ENCODE data around the gene ZNF385A.
A peak's percentile ranks its signal among the peaks of the same experiment; 100 is the strongest.
"Not testable (repeated sequence)": the region's sequence is repeated elsewhere in the genome, so short reads cannot be mapped to it uniquely, and the experiment has no call there.

ZNF385A gene

GRCh38 chr12:54325442-54326109, 59.0 kb downstream of the ZNF385A start:
- DNase-seq (ENCODE audit: low spot score), result not testable (repeated sequence)

DNA sequence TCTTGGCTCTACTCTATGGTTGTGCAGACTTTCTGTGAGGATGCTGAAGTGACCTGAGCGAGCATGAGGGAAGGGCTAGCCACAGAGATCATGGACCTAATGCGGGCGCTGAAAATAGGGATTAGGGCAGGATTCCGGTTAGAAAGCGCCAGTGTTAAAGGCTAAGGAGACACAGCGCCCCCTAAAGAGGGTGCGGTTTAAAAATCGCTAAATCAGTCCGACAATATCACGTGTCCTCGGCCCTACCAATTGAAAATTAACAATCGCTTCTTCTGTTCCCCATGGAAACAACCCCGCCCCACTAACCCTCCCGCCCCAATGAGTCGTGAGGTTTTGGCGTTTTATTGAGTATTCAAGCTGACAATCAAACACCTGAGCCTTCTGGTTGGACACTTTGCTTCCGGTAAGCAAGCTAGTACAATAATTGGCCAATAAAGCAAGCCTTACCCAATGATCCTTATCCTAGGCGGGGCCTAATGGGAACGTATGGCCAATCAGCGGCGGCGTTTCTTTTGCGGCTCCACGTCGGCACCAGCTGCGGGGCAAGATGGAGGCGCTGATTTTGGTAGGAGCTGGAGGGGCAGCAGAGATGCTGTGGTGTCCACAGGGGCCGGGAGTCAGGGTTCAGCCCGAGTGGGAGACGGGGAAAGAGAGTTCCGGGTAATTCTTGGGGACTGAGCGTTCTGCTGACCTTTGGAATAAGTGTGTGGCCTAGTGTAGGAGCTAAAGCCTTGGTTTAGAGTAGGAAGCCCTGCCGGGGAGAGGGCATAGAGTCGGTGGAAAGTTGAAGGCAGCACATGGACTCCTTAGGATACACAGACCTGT, 59.7 kb downstream of the ZNF385A start, which contains the start of gene COPZ1:
COPZ1 (plus strand) TSS at position 515 of the 825 bp plus-strand sequence; CDS start at position 548, 33 bp downstream.
- DNase-seq (ENCODE audit: low spot score), result peak; percentile 92

DNA sequence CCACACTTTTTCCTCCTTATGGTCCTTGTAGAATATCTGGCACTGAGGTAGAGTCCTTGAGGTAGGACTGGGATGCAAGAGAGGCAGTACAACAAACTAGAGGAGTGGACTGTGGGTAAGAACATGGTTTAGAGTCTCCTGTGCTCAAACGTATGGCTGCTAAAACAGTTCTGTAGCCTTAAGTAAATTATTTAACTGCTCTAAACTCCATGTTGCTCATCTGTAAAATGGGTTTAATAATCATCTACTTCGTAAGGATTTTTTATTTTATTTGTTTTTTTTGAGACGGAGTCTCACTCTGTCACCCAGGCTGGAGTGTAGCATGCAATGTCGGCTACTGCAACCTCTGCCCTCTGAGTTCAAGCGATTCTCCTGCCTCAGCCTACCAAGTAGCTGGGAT, 63.2 kb downstream of the ZNF385A start:
- no peak for DNase-seq (ENCODE audit: low spot score)
